Activated CD8-positive, alpha-beta T cell treated with anti-CD3 and anti-CD28 coated beads, Interleukin-2, amount 10 ng/mL, durations not matched to agents 7 days and 5 days (primary cell): Measurements from ENCODE around the gene FAM131A. TPM values are rescaled to one million over a fixed set of nuclear protein-coding genes. Genes with fewer than 3 reads are reported as not detected.

Experiments
- ATAC-seq: fragments of 150-1000 bp; cut with Tn5 transposase; one replicate; pipeline ENCODE4 v1.10.0; 2021; ENCODE audit warnings: moderate library complexity
- CTCF ChIA-PET: fragments of 350-600 bp; sonication (Branson Sonifier 250); formaldehyde crosslinking; loops from one replicate; lab custom pipeline; 2021; ENCODE audit warnings: antibody characterized with exemption; lab: Charles Lee
- POLR2A ChIA-PET: fragments of 350-600 bp; sonication (Branson Sonifier 250); formaldehyde crosslinking; loops from one replicate; lab custom pipeline; 2021; ENCODE audit warnings: antibody characterized with exemption; lab: Charles Lee
- DNase-seq: peaks from one replicate; pipeline ENCODE4 v3.0.0-alpha.2; 2020
- H3K27ac Mint-ChIP-seq: one replicate; pipeline ENCODE4 v1.8.0; 2021; ENCODE audit warnings: mild to moderate bottlenecking, mixed read lengths
- H3K27me3 Mint-ChIP-seq: one replicate; pipeline ENCODE4 v1.8.0; 2021; ENCODE audit warnings: low read depth, mixed read lengths
- H3K36me3 Mint-ChIP-seq: one replicate; pipeline ENCODE4 v1.8.0; 2021; ENCODE audit warnings: low read depth, mixed read lengths
- H3K4me1 Mint-ChIP-seq: one replicate; pipeline ENCODE4 v1.8.0; 2021; ENCODE audit warnings: low read depth, mixed read lengths
- H3K4me3 Mint-ChIP-seq: one replicate; pipeline ENCODE4 v1.8.0; 2021; ENCODE audit warnings: mild to moderate bottlenecking, mixed read lengths
- H3K9me3 Mint-ChIP-seq: one replicate; pipeline ENCODE4 v1.8.0; 2022; ENCODE audit warnings: mixed read lengths; ENCODE audit not compliant: insufficient read depth
- total RNA-seq, 2 experiments: library from RNA; stranded (reverse); gene quantifications; one replicate each; pipeline ENCODE4 v1.2.3, GENCODE V29; 2021

Gene FAM131A
- total RNA-seq, 2 experiments from 2014 or later, result 3.1 to 3.2 TPM

DNA sequence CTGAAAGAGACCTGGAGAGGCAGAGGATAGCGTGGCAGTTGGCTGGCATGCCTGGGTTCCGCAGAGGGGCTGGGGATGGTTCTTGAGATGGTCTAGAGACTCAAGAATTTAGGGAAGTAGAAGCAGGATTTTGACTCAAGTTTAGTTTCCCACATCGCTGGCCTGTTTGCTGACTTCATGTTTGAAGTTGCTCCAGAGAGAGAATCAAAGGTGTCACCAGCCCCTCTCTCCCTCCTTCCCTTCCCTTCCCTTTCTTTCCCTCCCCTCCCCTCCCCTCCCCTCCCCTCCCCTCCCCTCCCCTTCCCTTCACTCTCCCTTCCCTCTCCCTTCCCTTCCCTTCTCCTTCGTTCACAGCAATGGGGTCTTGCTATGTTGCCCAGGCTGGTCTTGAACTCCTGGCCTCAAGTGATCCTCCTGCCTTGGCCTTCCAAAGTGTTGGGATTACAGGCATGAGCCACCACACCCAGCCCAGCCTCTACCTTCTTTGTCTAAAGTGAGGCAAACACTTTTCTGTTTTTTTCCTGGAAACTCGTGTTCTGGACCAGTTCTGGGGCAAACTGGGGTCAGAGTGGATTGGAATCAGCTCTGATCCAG is 52.6 kb downstream of the FAM131A start:
- ChIA-PET CTCF (interaction anchor here (1.2 to 1.7 kb wide), 2 partner anchors 18 to 124 kb away, joined by 4 to 5 read pairs; no protein-coding TSS in a partner anchor), POLR2A (no interaction called here)
- no peak overlapping the region for H3K4me3 Mint-ChIP-seq
- H3K27ac Mint-ChIP-seq, result no peak overlapping the region
- no peaks in the 10 kb centered on the region for H3K4me1 Mint-ChIP-seq
- H3K36me3 Mint-ChIP-seq, result no peaks in the 10 kb centered on the region
- H3K9me3 Mint-ChIP-seq, result no peaks in the 10 kb centered on the region
- no peak for ATAC-seq
- H3K27me3 Mint-ChIP-seq, result peaks cover 22% of the 10 kb centered on the region
- DNase-seq, result no peak

DNA sequence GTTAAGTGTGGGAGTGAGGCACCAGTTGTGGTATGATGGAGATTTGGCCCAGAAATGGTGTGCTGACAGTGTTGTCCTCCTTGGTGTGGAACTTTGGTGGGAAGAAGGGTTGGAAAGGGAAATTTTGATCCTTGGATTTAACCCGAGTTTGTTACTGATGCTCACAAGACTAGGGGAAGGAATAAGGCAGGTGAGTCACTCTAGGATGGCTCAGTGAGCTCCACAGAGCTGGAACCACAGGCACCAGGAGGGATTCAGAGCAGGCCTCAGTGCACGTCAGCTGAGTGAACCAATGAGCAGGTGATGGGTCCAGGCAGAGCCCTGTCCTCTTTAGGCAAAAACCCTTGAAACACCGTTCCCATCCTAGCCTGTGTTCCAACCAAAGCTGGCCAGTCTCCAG is 53.9 kb downstream of the FAM131A start:
- DNase-seq (no peak), ATAC-seq (no peak)
- peaks cover 20% of the 10 kb centered on the region for H3K27me3 Mint-ChIP-seq
- POLR2A ChIA-PET, result no interaction called here
- no peak overlapping the region for H3K27ac Mint-ChIP-seq
- CTCF ChIA-PET, result interaction anchor here (1.7 kb wide), 1 partner anchor 19 kb away, joined by 5 read pairs; no protein-coding TSS in a partner anchor
- no peaks in the 10 kb centered on the region for H3K36me3 Mint-ChIP-seq
- H3K4me3 Mint-ChIP-seq, result no peak overlapping the region
- no peaks in the 10 kb centered on the region for H3K9me3 Mint-ChIP-seq
- H3K4me1 Mint-ChIP-seq, result no peaks in the 10 kb centered on the region

DNA sequence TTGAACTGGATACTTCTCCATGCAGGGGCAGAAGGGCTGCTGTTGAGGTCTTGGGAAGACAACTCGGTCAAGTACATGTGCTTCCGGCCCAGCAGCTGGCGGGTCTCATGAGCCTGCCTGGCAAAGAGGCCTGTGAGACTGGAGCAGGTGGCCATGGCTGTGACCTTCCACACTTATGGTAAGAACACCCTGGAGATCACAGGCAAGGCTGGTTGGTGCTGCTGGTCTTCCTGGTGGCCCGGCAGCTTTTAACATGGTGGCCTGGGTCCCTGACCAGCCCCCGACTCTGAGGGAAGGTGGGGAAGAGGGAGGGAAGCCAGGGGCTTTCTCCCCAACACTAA is 57.9 kb downstream of the FAM131A start:
- H3K4me1 Mint-ChIP-seq, result no peaks in the 10 kb centered on the region
- H3K4me3 Mint-ChIP-seq, result no peak overlapping the region
- H3K27me3 Mint-ChIP-seq, result peaks cover 17% of the 10 kb centered on the region
- CTCF ChIA-PET, result no interaction called here
- ATAC-seq (no peak), DNase-seq (no peak)
- H3K27ac Mint-ChIP-seq, result no peak overlapping the region
- no peaks in the 10 kb centered on the region for H3K9me3 Mint-ChIP-seq
- POLR2A ChIA-PET, result no interaction called here
- H3K36me3 Mint-ChIP-seq, result no peaks in the 10 kb centered on the region

Other genes starting within 250 kb of the FAM131A start
- gene HTR3E, start 240.5 kb upstream of the FAM131A start, total RNA-seq, result not detected
- gene EIF2B5, start 202.2 kb upstream of the FAM131A start, total RNA-seq, result 10 to 100 TPM; 55.1 to 55.4 TPM
- gene DVL3, start 182.2 kb upstream of the FAM131A start, total RNA-seq, result 10 to 100 TPM; 31.2 to 32.6 TPM
- 100 to 1,000 TPM; 228 to 231 TPM for gene AP2M1, start 162.7 kb upstream of the FAM131A start, total RNA-seq
- 10 to 100 TPM; 56.6 to 57.8 TPM for gene ABCF3, start 151.4 kb upstream of the FAM131A start, total RNA-seq
- not detected for gene VWA5B2, start 108.0 kb upstream of the FAM131A start, total RNA-seq
- gene ALG3, start 88.6 kb upstream of the FAM131A start, total RNA-seq, result 10 to 100 TPM; 38.1 to 43.8 TPM
- gene EEF1AKMT4, start 87.9 kb upstream of the FAM131A start, total RNA-seq, result 1 to 10 TPM; 4.5 to 4.7 TPM
- not detected for gene CAMK2N2, start 76.0 kb upstream of the FAM131A start, total RNA-seq
- gene ECE2, start 61.6 kb upstream of the FAM131A start, total RNA-seq, result not detected
- gene PSMD2, start 38.4 kb upstream of the FAM131A start, total RNA-seq, result 100 to 1,000 TPM; 207 to 209 TPM
- 100 to 1,000 TPM; 339 to 348 TPM for gene EIF4G1, start 23.0 kb upstream of the FAM131A start, total RNA-seq
- 1 to 10 TPM; 4.7 to 4.8 TPM for gene CLCN2, start 24.0 kb downstream of the FAM131A start, total RNA-seq
- gene POLR2H, start 24.1 kb downstream of the FAM131A start, total RNA-seq, result 100 to 1,000 TPM; 101 to 103 TPM
- not detected for gene THPO, start 40.6 kb downstream of the FAM131A start, total RNA-seq
- not detected for gene CHRD, start 42.5 kb downstream of the FAM131A start, total RNA-seq
- gene EPHB3, start 224.2 kb downstream of the FAM131A start, total RNA-seq, result under 1 TPM; 0.11 to 0.13 TPM